Glomerular endothelial cell (primary cell): ENCODE measurements around the gene MKNK1. TPM values are rescaled to one million over a fixed set of nuclear protein-coding genes. Genes with fewer than 3 reads are reported as not detected.

ENCODE experiments used
- DNase-seq: peaks from one replicate; pipeline ENCODE4 v3.0.0-alpha.2; 2011; ENCODE audit warnings: low read depth, low spot score; ENCODE audit errors: extremely low read depth
- total RNA-seq: library from RNA; depleted of rRNA; stranded (reverse); fragments of >200 nt; gene quantifications from 2 replicates; pipeline ENCODE4 v1.2.3, GENCODE V29; 2015

The MKNK1 gene
- total RNA-seq, 1 donor from 2014 or later = 25.4 TPM

DNA sequence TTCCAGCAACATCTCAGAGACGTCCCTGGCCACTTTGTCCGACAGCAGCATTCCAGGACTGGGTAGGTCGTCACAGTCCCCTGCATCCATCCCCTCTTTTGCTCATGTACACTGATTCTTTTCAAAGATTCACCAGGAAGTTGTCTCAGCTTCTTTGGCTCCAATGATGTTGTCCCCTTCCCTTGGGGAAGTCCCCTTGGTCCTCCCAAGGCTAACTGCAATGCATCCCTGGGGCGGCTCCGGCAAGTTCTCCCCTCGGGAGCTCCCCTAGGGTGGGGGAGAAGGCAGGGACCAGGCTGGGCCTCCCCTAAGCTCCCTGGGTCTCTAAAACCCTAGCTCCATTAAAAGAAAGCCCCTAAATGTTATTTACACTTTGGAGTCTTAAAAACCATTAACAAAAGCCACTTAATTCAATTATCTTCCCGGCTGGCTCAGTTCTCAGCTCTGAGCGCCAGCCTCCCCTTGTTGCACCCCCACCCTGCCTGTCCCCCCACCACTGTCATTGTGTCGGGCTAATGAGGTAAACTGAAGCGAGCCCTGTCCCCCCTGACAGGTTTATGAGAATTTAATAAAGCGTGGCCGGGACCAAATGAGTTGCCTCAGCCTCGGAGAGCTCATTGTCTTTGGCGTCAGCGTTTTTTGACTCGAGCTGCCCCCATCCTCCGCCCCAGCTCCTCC lies 77.9 kb downstream of the MKNK1 start:
- no peak for DNase-seq

DNA sequence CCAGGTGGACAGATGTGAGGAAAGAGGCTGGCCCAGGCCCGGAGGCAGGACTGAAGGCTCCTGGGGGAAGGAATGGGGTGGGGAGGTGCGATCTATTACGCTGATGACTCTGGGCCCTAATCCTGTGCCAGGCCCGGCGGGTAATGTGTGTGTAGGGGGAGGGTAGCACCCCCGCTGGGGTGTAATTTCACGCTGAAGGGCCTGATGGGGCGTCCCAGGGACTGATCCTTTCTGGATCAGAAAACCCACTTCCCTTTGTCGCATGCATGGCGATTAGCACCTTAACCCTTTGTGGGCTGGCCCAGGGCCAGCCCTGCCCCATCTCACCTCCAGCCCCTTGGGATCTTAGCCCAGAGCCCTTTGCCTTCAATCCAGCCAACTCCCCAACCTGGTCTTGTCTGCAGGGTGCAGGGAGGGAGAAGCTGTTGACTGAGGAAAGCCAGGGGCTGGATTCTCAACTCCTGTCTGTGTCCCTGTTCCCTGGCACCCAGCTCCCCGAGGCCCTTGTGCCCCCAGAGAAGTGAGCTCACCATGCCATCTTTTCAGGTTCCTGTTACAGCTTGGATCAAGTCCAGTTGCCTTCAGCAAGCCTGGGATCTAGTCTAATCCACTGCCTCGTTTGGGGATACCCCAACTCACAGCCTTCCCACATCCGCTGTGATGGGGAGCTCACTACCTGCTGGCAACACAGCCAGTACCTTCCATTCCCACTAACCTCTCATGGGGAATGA lies 78.7 kb downstream of the MKNK1 start:
- DNase-seq = no peak

DNA sequence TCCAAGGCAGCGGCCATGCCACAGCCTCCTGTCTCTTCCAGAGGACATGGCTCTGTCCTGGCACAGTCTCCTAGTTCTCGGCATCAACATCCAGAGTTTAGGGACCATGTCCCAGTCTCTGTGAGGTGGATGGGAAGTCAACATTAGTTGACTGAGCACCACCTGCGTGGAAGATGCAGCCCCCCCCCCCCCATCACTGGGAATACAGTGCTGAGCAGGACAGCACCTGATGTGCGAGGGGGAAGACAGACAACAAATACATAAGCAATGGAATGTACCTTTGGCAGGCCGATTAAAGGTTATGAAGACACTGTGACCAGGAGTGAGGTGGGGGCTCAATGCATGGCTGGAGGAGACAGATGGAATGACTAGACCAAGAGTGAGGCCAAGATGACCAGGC lies 79.2 kb downstream of the MKNK1 start:
- DNase-seq = no peak

GRCh38 chr1:46523496-46524353 lies 80.3 kb downstream of the MKNK1 start:
- no peak for DNase-seq

GRCh38 chr1:46522969-46523320 lies 81.1 kb downstream of the MKNK1 start:
- DNase-seq = no peak

DNA sequence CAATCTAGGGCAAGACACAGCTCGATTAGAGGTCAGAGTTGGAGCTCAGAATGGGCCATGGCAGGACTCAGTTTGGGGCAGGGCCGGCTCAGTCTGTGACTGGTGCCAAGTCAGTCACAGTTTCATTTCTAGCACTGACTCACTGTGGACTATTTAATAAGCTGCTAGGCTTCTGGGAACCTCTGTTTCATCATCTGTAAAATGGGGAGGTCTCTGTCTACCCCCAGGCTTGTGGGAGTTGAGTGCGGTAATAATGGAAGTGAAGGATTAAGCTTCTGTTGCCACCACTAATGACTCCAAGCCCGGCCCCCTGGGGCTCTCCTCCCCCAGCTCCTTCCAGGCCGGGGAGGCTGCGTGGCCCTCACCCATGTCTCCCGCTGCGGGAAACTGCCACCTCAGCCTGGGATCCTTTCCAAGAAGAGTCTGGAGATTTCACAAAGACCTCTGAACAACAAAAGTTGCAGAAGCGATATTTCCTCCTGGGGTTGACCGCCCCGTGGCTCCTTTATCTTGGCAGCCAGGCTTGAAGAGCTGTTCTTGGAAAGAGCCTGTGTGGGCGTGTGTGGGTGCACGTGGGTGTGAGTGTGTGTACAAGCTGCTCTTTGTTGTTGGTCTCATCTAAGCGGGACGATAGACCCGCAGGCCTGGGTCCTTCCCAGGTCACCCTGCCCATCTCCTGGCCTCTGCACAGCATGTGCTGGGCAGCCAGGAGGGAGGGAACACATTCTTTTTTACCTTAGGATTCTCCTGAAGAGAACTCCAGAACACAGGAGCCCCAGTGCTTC lies 81.7 kb downstream of the MKNK1 start:
- no peak for DNase-seq

GRCh38 chr1:46521414-46521813 lies 82.7 kb downstream of the MKNK1 start:
- no peak for DNase-seq

DNA sequence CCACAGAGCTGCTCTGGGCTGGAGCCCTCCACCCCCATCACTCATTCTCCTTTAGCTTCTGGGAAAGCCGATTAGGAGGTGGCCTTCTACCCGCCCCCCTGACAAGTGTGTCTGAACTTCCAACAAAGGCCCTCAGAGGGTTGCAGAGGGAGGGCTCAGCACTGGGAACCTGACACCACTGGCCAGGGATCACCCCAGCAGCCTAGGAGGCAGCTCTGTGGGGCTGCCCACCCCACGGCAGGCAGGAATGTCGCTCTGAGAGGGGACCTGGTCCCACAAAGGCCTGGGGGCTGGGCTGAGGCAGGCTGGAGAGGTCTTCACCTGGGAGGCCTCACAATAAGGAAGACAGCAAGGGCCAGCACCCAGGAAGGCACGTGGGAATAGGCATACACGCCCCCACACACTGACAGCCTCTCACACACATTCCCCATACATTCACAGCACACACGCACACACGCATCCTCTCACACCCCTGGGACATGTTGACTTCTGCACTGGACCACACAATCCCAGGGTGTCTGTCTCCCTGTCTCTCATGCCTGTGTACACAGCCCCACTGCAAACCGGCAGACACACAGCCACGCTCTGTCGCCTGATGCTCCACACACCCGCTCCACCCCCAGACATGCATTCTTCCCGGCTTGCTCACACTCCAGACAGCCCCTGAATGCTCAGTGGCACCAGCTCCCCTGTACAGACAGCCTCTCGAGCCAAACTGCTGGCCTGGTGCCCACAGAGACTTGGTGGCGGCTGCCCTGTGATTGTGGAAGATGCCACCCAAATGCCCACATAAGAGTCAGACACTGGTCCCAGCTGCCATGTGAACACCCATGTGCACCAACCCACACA lies 83.8 kb downstream of the MKNK1 start:
- no peak for DNase-seq

- no peak for DNase-seq
Observed at GRCh38 chr1:46519209-46519608, 84.9 kb downstream of the MKNK1 start.

- no peak for DNase-seq
Observed at GRCh38 chr1:46517932-46518498, 86.1 kb downstream of the MKNK1 start.

DNA sequence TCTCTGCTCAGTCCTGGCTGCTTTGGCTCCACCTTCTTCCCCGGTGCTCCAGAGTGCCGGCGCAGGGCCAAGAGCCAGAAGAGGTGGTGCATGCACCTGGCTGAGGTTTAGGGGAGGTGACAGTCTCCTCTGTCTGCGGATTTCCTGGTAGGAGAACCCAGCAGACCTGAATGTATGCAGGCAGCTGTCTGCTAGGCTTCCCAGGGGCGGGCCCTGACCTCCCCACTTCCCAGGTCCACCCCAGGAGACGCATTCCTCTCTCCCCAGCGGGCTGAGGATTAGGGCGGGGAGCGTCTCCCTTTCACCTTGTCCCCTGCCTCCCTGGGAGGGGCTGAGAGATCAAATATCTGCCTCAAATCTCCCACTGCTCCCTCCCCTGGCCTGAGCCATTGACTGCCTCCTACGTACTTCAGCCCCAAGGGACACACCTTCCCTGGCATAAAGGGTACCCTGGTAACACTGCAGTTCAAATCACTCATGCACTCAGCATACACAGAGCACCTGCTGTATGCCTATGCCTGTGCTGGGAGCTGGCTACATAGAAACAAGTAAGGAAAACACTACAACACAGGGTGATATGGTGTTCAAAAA lies 87.0 kb downstream of the MKNK1 start:
- no peak for DNase-seq

GRCh38 chr1:46516200-46516950 lies 87.7 kb downstream of the MKNK1 start:
- no peak for DNase-seq

DNA sequence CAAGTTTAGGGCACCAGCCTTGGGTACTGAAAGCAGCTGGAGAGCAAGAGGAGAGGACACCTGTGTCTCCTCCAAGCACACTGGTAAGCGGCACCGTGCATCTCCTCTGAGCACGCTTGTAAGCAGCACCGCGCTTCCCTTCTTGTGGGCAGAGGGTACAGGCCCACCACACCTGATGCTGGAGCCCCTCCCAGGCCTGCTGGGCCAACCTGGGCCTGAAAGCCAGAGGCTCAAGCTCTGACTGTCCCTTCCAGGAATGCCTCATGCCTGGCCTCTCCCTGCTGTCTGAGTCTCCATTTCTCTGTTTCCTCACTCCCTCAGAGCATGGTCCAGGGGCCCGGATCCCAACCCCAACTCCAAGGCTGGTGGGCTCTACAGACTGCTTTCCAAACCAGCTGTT lies 88.5 kb downstream of the MKNK1 start:
- DNase-seq = no peak

GRCh38 chr1:46513536-46513935 lies 90.5 kb downstream of the MKNK1 start:
- no peak for DNase-seq

- DNase-seq = no peak
Observed at GRCh38 chr1:46512792-46513190, 91.3 kb downstream of the MKNK1 start.

DNA sequence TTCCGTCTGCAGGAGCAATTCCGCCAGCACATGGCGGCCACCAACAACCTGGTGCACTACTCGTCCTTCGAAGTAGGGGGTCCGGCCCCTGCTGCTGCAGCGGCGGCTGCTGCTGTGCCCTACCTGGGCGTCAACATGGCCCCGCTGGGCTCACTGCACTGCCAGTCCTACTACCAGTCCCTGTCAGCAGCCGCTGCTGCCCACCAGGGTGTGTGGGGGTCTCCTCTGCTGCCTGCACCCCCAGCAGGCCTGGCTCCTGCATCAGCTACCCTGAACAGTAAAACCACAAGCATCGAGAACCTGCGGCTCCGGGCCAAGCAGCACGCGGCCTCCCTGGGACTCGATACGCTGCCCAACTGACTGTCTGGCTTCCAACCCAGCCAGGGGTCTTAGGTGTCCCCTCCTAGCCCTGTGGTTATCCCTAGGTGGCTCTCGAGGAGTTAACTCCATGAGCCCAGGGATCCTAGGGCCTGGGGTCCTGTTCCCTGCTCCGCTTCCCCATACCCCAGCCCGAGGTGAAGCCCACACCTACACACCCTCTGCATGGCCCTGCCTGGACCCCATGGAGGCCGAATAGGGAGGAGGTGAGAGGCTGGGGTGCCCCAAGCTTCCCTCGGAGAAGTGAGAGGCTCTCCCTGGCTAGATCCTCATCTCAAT lies 91.8 kb downstream of the MKNK1 start:
- no peak for DNase-seq

DNA sequence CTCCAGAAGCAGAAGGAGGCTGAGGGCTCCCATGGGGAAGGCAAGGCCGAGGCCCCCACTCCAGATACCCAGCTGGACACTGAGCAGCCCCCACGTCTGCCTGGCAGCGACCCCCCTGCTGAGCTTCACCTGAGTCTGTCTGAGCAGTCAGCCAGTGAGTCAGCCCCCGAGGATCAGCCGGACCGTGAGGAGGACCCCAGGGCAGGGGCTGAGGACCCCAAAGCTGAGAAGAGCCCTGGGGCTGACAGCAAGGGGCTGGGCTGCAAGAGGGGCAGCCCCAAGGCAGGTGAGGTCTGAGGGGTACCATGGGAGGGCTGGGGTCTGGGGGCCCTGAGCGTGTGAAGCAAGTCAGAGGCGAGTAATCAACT lies 93.1 kb downstream of the MKNK1 start:
- DNase-seq = no peak

GRCh38 chr1:46510341-46510997 lies 93.6 kb downstream of the MKNK1 start:
- no peak for DNase-seq
